WTC11 (cell line): Measurements from ENCODE around the gene NEURL1B. TPM values are rescaled to one million over a fixed set of nuclear protein-coding genes. Genes with fewer than 3 reads are reported as not detected.

ENCODE experiments used
- ATAC-seq: fragments of 200-7000 bp; cut with Tn5 transposase; 2 replicates; pipeline ENCODE4 v1.10.0; 2021; ENCODE audit warnings: mild to moderate bottlenecking, moderate library complexity
- CTCF ChIA-PET: fragments of 300-600 bp; sonication (Branson Sonifier 250); formaldehyde crosslinking; loops from one replicate; lab custom pipeline; 2021; ENCODE audit warnings: antibody characterized with exemption; lab: Charles Lee
- POLR2A ChIA-PET: fragments of 350-600 bp; sonication (Branson Sonifier 250); formaldehyde crosslinking; loops from one replicate; lab custom pipeline; 2021; ENCODE audit warnings: antibody characterized with exemption; lab: Charles Lee
- DNase-seq: peaks from one replicate; pipeline ENCODE4 v3.0.0; 2021; ENCODE audit warnings: low spot score
- H3K27ac Mint-ChIP-seq: 2 replicates; pipeline ENCODE4 v1.8.0; 2021; ENCODE audit warnings: mixed read lengths
- H3K27me3 Mint-ChIP-seq: 2 replicates; pipeline ENCODE4 v1.8.0; 2021; ENCODE audit warnings: low read depth, mild to moderate bottlenecking, moderate library complexity, mixed read lengths
- H3K36me3 Mint-ChIP-seq: 2 replicates; pipeline ENCODE4 v1.8.0; 2021; ENCODE audit warnings: mixed read lengths
- H3K4me1 Mint-ChIP-seq: 2 replicates; pipeline ENCODE4 v1.8.0; 2022; ENCODE audit warnings: mixed read lengths
- H3K4me3 Mint-ChIP-seq: 2 replicates; pipeline ENCODE4 v1.8.0; 2021; ENCODE audit warnings: mild to moderate bottlenecking, moderate library complexity, mixed read lengths
- H3K9me3 Mint-ChIP-seq: 2 replicates; pipeline ENCODE4 v1.8.0; 2021; ENCODE audit warnings: mixed read lengths
- CDX4 ChIP-seq: fragments of 250-450 bp; sonication (Bioruptor Pico); IDR thresholded peaks from 2 replicates; pipeline ENCODE4 v1.9.0; 2021; ENCODE audit warnings: moderate library complexity, mild to moderate bottlenecking, inconsistent platforms, borderline replicate concordance
- GTF2I ChIP-seq: fragments of 250-450 bp; sonication (Bioruptor Pico); conservative IDR thresholded peaks from 2 replicates; pipeline ENCODE4 v1.4.0; 2021; ENCODE audit warnings: mild to moderate bottlenecking
- MAX ChIP-seq: sonication (generic); formaldehyde crosslinking; IDR thresholded peaks from 2 replicates; pipeline ENCODE4 v1.8.0; 2022; ENCODE audit warnings: mild to moderate bottlenecking, missing genetic modification reagents
- NR1H2 ChIP-seq: sonication (generic); formaldehyde crosslinking; IDR thresholded peaks from 2 replicates; pipeline ENCODE4 v1.9.0; 2021; ENCODE audit warnings: mild to moderate bottlenecking, moderate library complexity, missing genetic modification reagents
- SMAD4 ChIP-seq: sonication (generic); formaldehyde crosslinking; IDR thresholded peaks from 2 replicates; pipeline ENCODE4 v1.8.0; 2022; ENCODE audit warnings: mild to moderate bottlenecking, missing genetic modification reagents
- TEAD1 ChIP-seq: sonication (generic); formaldehyde crosslinking; IDR thresholded peaks from 2 replicates; pipeline ENCODE4 v1.8.0; 2022; ENCODE audit warnings: mild to moderate bottlenecking, missing genetic modification reagents
- TEAD4 ChIP-seq: sonication (generic); formaldehyde crosslinking; IDR thresholded peaks from 2 replicates; pipeline ENCODE4 v1.8.0; 2022; ENCODE audit warnings: mild to moderate bottlenecking, missing genetic modification reagents
- ZBTB43 ChIP-seq: sonication (generic); formaldehyde crosslinking; IDR thresholded peaks from 2 replicates; pipeline ENCODE4 v1.8.1; 2023; ENCODE audit warnings: mild to moderate bottlenecking, missing genetic modification reagents
- ZMAT4 ChIP-seq: fragments of 250-450 bp; sonication (Bioruptor Pico); IDR thresholded peaks from 2 replicates; pipeline ENCODE4 v1.9.0; 2021; ENCODE audit warnings: mild to moderate bottlenecking
- ZNF263 ChIP-seq: sonication (generic); formaldehyde crosslinking; IDR thresholded peaks from 2 replicates; pipeline ENCODE4 v1.8.1; 2022; ENCODE audit warnings: low read depth, mild to moderate bottlenecking, moderate library complexity, missing genetic modification reagents
- ZNF281 ChIP-seq: sonication (generic); formaldehyde crosslinking; IDR thresholded peaks from 2 replicates; pipeline ENCODE4 v1.8.0; 2023; ENCODE audit warnings: mild to moderate bottlenecking, missing genetic modification reagents
- ZNF396 ChIP-seq: fragments of 250-450 bp; sonication (Bioruptor Pico); IDR thresholded peaks from 2 replicates; pipeline ENCODE4 v1.8.0; 2021; ENCODE audit warnings: mild to moderate bottlenecking, moderate library complexity, borderline replicate concordance
- ZSCAN18 ChIP-seq: fragments of 250-450 bp; sonication (Bioruptor Pico); IDR thresholded peaks from 2 replicates; pipeline ENCODE4 v2.1.2; 2022; ENCODE audit warnings: mild to moderate bottlenecking, moderate library complexity
- total RNA-seq: library from RNA; stranded (reverse); gene quantifications from 3 replicates; pipeline ENCODE4 v1.2.3, GENCODE V29; 2021

Gene NEURL1B
- total RNA-seq, 1 experiment from 2014 or later, result 9.8 TPM

- peak overlapping the region; percentile 18; the same call in 1 of the 2 replicates for H3K4me3 Mint-ChIP-seq
- peaks cover 36% of the 10 kb centered on the region for H3K27me3 Mint-ChIP-seq
- peaks cover 13% of the 10 kb centered on the region for H3K4me1 Mint-ChIP-seq
- CTCF ChIA-PET, result interaction anchor here (0.5 to 2.2 kb wide), 59 partner anchors 7 to 574 kb away, joined by 3 to 28 read pairs (median 5); partner anchors contain the start of genes ATP6V0E1, BNIP1, DUSP1 and RPL26L1
- POLR2A ChIA-PET, result interaction anchor here (0.6 kb wide), 1 partner anchor 1222 kb away, joined by 4 read pairs; no protein-coding TSS in a partner anchor
- no peaks in the 10 kb centered on the region for H3K9me3 Mint-ChIP-seq
- H3K36me3 Mint-ChIP-seq, result no peaks in the 10 kb centered on the region
- H3K27ac Mint-ChIP-seq, result no peak overlapping the region
- peak; percentile 88 for ATAC-seq
- TF ChIP-seq ZNF281 (CRISPR knock-in tag) (no peak), MAX (CRISPR knock-in tag) (peak; percentile 50; the same call in 1 of the 2 replicates)
- DNase-seq, result peak; percentile 61
These were observed 66.5 kb downstream of the NEURL1B start for GRCh38 chr5:172707285-172708182.

GRCh38 chr5:172708183-172708505, 67.1 kb downstream of the NEURL1B start:
- ATAC-seq, result no peak

More at GRCh38 chr5:172708183-172708505, 67.1 kb downstream of the NEURL1B start:
- no peaks in the 10 kb centered on the region for H3K9me3 Mint-ChIP-seq
- peaks cover 13% of the 10 kb centered on the region for H3K4me1 Mint-ChIP-seq
- no peak overlapping the region for H3K27ac Mint-ChIP-seq
- H3K36me3 Mint-ChIP-seq, result no peaks in the 10 kb centered on the region
- H3K4me3 Mint-ChIP-seq, result no peak overlapping the region
- DNase-seq, result no peak
- CTCF ChIA-PET, result interaction anchor here (0.7 to 2.2 kb wide), 10 partner anchors 8 to 276 kb away, joined by 3 to 28 read pairs (median 8); partner anchors contain the start of genes ATP6V0E1, DUSP1 and RPL26L1
- H3K27me3 Mint-ChIP-seq, result peaks cover 34% of the 10 kb centered on the region
- TF ChIP-seq SMAD4 (CRISPR knock-in tag) (no peak), TEAD1 (CRISPR knock-in tag) (no peak), NR1H2 (CRISPR knock-in tag) (no peak), CDX4 (no peak), ZSCAN18 (CRISPR knock-in tag) (no peak), ZNF263 (no peak), ZMAT4 (CRISPR knock-in tag) (no peak), ZBTB43 (CRISPR knock-in tag) (no peak), ZNF396 (CRISPR knock-in tag) (no peak), TEAD4 (CRISPR knock-in tag) (no peak), GTF2I (CRISPR knock-in tag) (no peak)
- POLR2A ChIA-PET, result no interaction called here
